ENCODE results near the gene GUCA2A. TPM values are rescaled to one million over a fixed set of nuclear protein-coding genes. Genes with fewer than 3 reads are reported as not detected.

The GUCA2A gene
- total RNA-seq, 1 experiment from 2014 or later: not detected

DNA sequence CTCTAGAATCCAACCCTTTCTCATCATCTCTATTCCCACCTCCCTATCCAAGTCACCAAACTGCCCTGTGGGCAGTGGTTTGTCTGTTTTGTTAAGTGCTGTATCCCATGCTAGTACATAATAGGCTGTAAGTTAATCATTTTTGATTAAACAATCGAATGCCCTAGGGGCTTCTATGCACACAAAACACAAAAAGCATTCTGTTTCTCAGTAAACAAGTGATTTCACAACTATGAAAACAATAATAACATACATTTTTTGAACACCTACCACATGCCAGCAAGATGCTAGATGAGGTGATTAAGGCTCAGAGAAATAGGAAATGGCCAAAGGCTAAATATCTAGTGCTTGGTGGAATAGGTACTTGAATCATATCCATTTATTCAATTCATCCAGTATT lies 16.4 kb downstream of the GUCA2A start:
- Histone ChIP-seq H2BK120ac (ENCODE audit: low read depth, low read length, poor library complexity, severe bottlenecking) (no peak overlapping the region), H3K9ac (ENCODE audit: extremely low read depth, insufficient read length, low read length) (no peak overlapping the region), H3K9me3 (ENCODE audit: control insufficient read depth, low read depth, low read length) (no peaks in the 10 kb centered on the region), H4K5ac (ENCODE audit: insufficient read length, low read depth, low read length) (no peak overlapping the region), H3K79me2 (ENCODE audit: insufficient read depth, low read length) (no peaks in the 10 kb centered on the region), H3K4me1 (ENCODE audit: insufficient read depth, low read length) (no peaks in the 10 kb centered on the region), H4K91ac (ENCODE audit: insufficient read length, low read depth, low read length) (no peak overlapping the region), H4K20me1 (ENCODE audit: control insufficient read depth, insufficient read depth, insufficient read length) (no peaks in the 10 kb centered on the region), H3K79me1 (ENCODE audit: insufficient read depth, low read depth, low read length, poor library complexity, severe bottlenecking) (no peaks in the 10 kb centered on the region), H3K27ac (ENCODE audit: insufficient read length, low read depth, low read length) (no peak overlapping the region), H3K23ac (ENCODE audit: insufficient read length, low read depth, low read length) (no peak overlapping the region), H3T11ph (ENCODE audit: low read length) (no peak overlapping the region), H2BK5ac (ENCODE audit: insufficient read length, low read length) (no peak overlapping the region), H3K23me2 (ENCODE audit: insufficient read length, low read depth, low read length, poor library complexity, severe bottlenecking) (no peaks in the 10 kb centered on the region), H3K4me2 (ENCODE audit: insufficient read depth, insufficient read length, low read length) (no peak overlapping the region), H4K8ac (replicated peaks; ENCODE audit: insufficient read length, low read depth, low read length) (no peak overlapping the region), H3K27me3 (ENCODE audit: insufficient read depth, low read length) (no peaks in the 10 kb centered on the region), H3K56ac (ENCODE audit: insufficient read length, low read depth, low read length) (no peak overlapping the region), H2BK12ac (ENCODE audit: insufficient read length, low read depth, low read length) (no peak overlapping the region), H3K4ac (ENCODE audit: low read depth, low read length) (no peak overlapping the region), H3K14ac (ENCODE audit: insufficient read depth, low read length) (no peak overlapping the region), H2AK5ac (ENCODE audit: insufficient read length, low read length) (no peak overlapping the region), H2AFZ (ENCODE audit: low read length) (no peak overlapping the region), H3K18ac (ENCODE audit: insufficient read length, low read depth, low read length) (no peak overlapping the region), H2BK15ac (ENCODE audit: low read depth, low read length) (no peak overlapping the region), H2BK20ac (ENCODE audit: low read depth, low read length, poor library complexity, severe bottlenecking) (no peak overlapping the region)
- no peak for TF ChIP-seq CTCF (conservative IDR thresholded peaks at IDR 0.05)
- Mint-ChIP-seq H3K4me3 (no peak overlapping the region), H3K9me3 (no peaks in the 10 kb centered on the region), H3K27me3 (ENCODE audit: low read depth) (peaks cover 12% of the 10 kb centered on the region), H3K27ac (no peak overlapping the region), H3K36me3 (ENCODE audit: insufficient read depth in 1 of 3, low read depth in 3 of 3) (no peaks in the 10 kb centered on the region), H3K4me1 (no peaks in the 10 kb centered on the region)
- WGBS (ENCODE audit: extremely low coverage, insufficient read length, low lambda C conversion rate): no CpG with 5 or more reads among the region's 1 CpG
- DNase-seq: no peak

All from H9 (cell line).